OCI-LY3 (cell line): ENCODE data around the gene CELF5.

ENCODE experiments used
- H2AFZ ChIP-seq: fragments of 200-600, 300-600 bp; shearing (Covaris generic); 2 replicates; pipeline ENCODE4 v1.6.0; 2014; ENCODE audit warnings: antibody characterized with exemption, low read depth, low read length
- H3K27ac ChIP-seq: fragments of 200-600, 300-600 bp; sonication (generic); 2 replicates; pipeline ENCODE4 v1.5.1; 2014; ENCODE audit warnings: mild to moderate bottlenecking, low read length, moderate library complexity, mixed read lengths
- H3K27me3 ChIP-seq: fragments of 200-600, 300-600 bp; sonication (generic); 2 replicates; pipeline ENCODE4 v1.6.1; 2014; ENCODE audit warnings: low read depth, low read length, mixed read lengths
- H3K36me3 ChIP-seq: fragments of 200-600, 300-600 bp; sonication (generic); replicated peaks from 2 replicates; pipeline ENCODE3; 2014; ENCODE audit warnings: low read depth, low read length, mixed read lengths
- H3K4me1 ChIP-seq: fragments of 300-600, 200-600 bp; sonication (generic); 2 replicates; pipeline ENCODE4 v1.6.1; 2014; ENCODE audit warnings: low read length, mixed read lengths
- H3K4me2 ChIP-seq: fragments of 200-600, 300-600 bp; sonication (generic); 2 replicates; pipeline ENCODE4 v1.6.1; 2014; ENCODE audit warnings: low read length, mixed read lengths
- H3K4me3 ChIP-seq: fragments of 300-600, 200-600 bp; sonication (generic); 2 replicates; pipeline ENCODE4 v1.5.1; 2014; ENCODE audit warnings: antibody characterized with exemption, mild to moderate bottlenecking, low read length, moderate library complexity
- H3K79me2 ChIP-seq: fragments of 300-600, 200-600 bp; shearing (Covaris generic); 2 replicates; pipeline ENCODE4 v1.6.1; 2014; ENCODE audit warnings: mild to moderate bottlenecking, low read length, mixed read lengths
- H3K9ac ChIP-seq: fragments of 300-600, 200-600 bp; shearing (Covaris generic); 2 replicates; pipeline ENCODE4 v1.6.0; 2014; ENCODE audit warnings: mild to moderate bottlenecking, low read length, moderate library complexity
- H3K9me3 ChIP-seq: fragments of 200-600, 300-600 bp; shearing (Covaris generic); 2 replicates; pipeline ENCODE4 v1.6.1; 2014; ENCODE audit warnings: low read length, mixed read lengths; ENCODE audit not compliant: insufficient read depth
- H4K20me1 ChIP-seq: fragments of 200-600, 300-600 bp; sonication (generic); 2 replicates; pipeline ENCODE4 v1.6.1; 2016; ENCODE audit warnings: low read length, mixed read lengths; ENCODE audit not compliant: insufficient read depth
- CTCF ChIP-seq: fragments of 200-600, 300-600 bp; sonication (generic); IDR thresholded peaks from 2 replicates; pipeline ENCODE4 v1.5.1; 2014; ENCODE audit warnings: antibody characterized with exemption, low read length, low read depth
- EZH2phosphoT487 ChIP-seq: fragments of 200-600 bp; shearing (Covaris generic); IDR thresholded peaks from 2 replicates; pipeline ENCODE4 v1.6.1; 2018; ENCODE audit warnings: antibody characterized with exemption, mixed run types, low read depth

The CELF5 gene

GRCh38 chr19:3252650-3253049 is 28.2 kb downstream of the CELF5 start:
- no peaks in the 10 kb centered on the region for H4K20me1 ChIP-seq
- H3K4me2 ChIP-seq = no peak overlapping the region
- no peaks in the 10 kb centered on the region for H3K4me1 ChIP-seq
- H3K9me3 ChIP-seq = no peaks in the 10 kb centered on the region
- no peak overlapping the region for H3K9ac ChIP-seq
- no peak overlapping the region for H3K27ac ChIP-seq
- H3K79me2 ChIP-seq = no peaks in the 10 kb centered on the region
- no peaks in the 10 kb centered on the region for H3K27me3 ChIP-seq
- H2AFZ ChIP-seq = no peak overlapping the region
- TF ChIP-seq CTCF (no peak), EZH2phosphoT487 (no peak)
- no peaks in the 10 kb centered on the region for H3K36me3 ChIP-seq
- H3K4me3 ChIP-seq = no peak overlapping the region

GRCh38 chr19:3253270-3253669 is 28.8 kb downstream of the CELF5 start:
- no peak overlapping the region for H3K27ac ChIP-seq
- no peak overlapping the region for H3K4me3 ChIP-seq
- TF ChIP-seq EZH2phosphoT487 (no peak), CTCF (peak; percentile 10; the same call in 1 of the 2 replicates)
- no peaks in the 10 kb centered on the region for H4K20me1 ChIP-seq
- no peak overlapping the region for H3K4me2 ChIP-seq
- H3K27me3 ChIP-seq = no peaks in the 10 kb centered on the region
- no peaks in the 10 kb centered on the region for H3K4me1 ChIP-seq
- H3K9me3 ChIP-seq = no peaks in the 10 kb centered on the region
- H3K36me3 ChIP-seq = no peaks in the 10 kb centered on the region
- H2AFZ ChIP-seq = no peak overlapping the region
- H3K79me2 ChIP-seq = no peaks in the 10 kb centered on the region
- H3K9ac ChIP-seq = no peak overlapping the region

GRCh38 chr19:3254520-3254919 is 30.1 kb downstream of the CELF5 start:
- no peak overlapping the region for H3K9ac ChIP-seq
- H3K4me1 ChIP-seq = no peaks in the 10 kb centered on the region
- no peak overlapping the region for H3K4me2 ChIP-seq
- no peaks in the 10 kb centered on the region for H3K9me3 ChIP-seq
- TF ChIP-seq CTCF (no peak), EZH2phosphoT487 (no peak)
- H3K4me3 ChIP-seq = no peak overlapping the region
- H3K36me3 ChIP-seq = no peaks in the 10 kb centered on the region
- no peak overlapping the region for H2AFZ ChIP-seq
- no peaks in the 10 kb centered on the region for H3K27me3 ChIP-seq
- H4K20me1 ChIP-seq = no peaks in the 10 kb centered on the region
- H3K27ac ChIP-seq = no peak overlapping the region
- no peaks in the 10 kb centered on the region for H3K79me2 ChIP-seq

GRCh38 chr19:3257071-3257470 is 32.6 kb downstream of the CELF5 start:
- H3K79me2 ChIP-seq = no peaks in the 10 kb centered on the region
- no peak overlapping the region for H3K4me2 ChIP-seq
- no peaks in the 10 kb centered on the region for H3K27me3 ChIP-seq
- H2AFZ ChIP-seq = no peak overlapping the region
- TF ChIP-seq CTCF (no peak), EZH2phosphoT487 (no peak)
- H3K36me3 ChIP-seq = no peaks in the 10 kb centered on the region
- H3K9me3 ChIP-seq = no peaks in the 10 kb centered on the region
- H3K4me3 ChIP-seq = no peak overlapping the region
- no peak overlapping the region for H3K9ac ChIP-seq
- H3K27ac ChIP-seq = no peak overlapping the region
- no peaks in the 10 kb centered on the region for H3K4me1 ChIP-seq
- H4K20me1 ChIP-seq = no peaks in the 10 kb centered on the region
